DOHH2 (cell line): ENCODE data around the gene TTC27.

Source experiments
- H3F3A ChIP-seq: fragments of 200-600 bp; sonication (generic), shearing (Covaris generic); 2 replicates; pipeline ENCODE4 v1.6.0; 2016; ENCODE audit warnings: antibody characterized with exemption, mild to moderate bottlenecking; ENCODE audit not compliant: control insufficient read depth, insufficient read depth
- H3K27ac ChIP-seq: fragments of 200-600 bp; sonication (generic); 2 replicates; pipeline ENCODE4 v1.5.1; 2014; ENCODE audit warnings: low read depth, mild to moderate bottlenecking, low read length, moderate library complexity
- H3K27me3 ChIP-seq: fragments of 200-600 bp; sonication (generic); 2 replicates; pipeline ENCODE4 v1.6.1; 2014; ENCODE audit warnings: mild to moderate bottlenecking, low read length, mixed read lengths; ENCODE audit not compliant: control insufficient read depth
- H3K36me3 ChIP-seq: fragments of 200-600 bp; sonication (generic); 2 replicates; pipeline ENCODE4 v1.6.1; 2014; ENCODE audit warnings: mild to moderate bottlenecking, low read length, moderate library complexity, mixed read lengths; ENCODE audit not compliant: control insufficient read depth
- H3K4me1 ChIP-seq: fragments of 200-600 bp; sonication (generic); 2 replicates; pipeline ENCODE4 v1.6.1; 2014; ENCODE audit warnings: mild to moderate bottlenecking, low read length, mixed read lengths; ENCODE audit not compliant: control insufficient read depth
- H3K4me2 ChIP-seq: fragments of 200-600 bp; sonication (generic); 2 replicates; pipeline ENCODE4 v1.6.0; 2014; ENCODE audit warnings: mild to moderate bottlenecking, low read length, moderate library complexity
- H3K4me3 ChIP-seq: fragments of 200-600 bp; sonication (generic); 2 replicates; pipeline ENCODE4 v1.5.1; 2014; ENCODE audit warnings: mild to moderate bottlenecking, low read length, mixed read lengths
- H3K79me2 ChIP-seq: fragments of 200-600 bp; sonication (generic); 2 replicates; pipeline ENCODE4 v1.6.1; 2014; ENCODE audit warnings: mild to moderate bottlenecking, low read length, mixed read lengths; ENCODE audit not compliant: control insufficient read depth
- H3K9me2 ChIP-seq: fragments of 200-600 bp; sonication (generic); replicated peaks from 2 replicates; pipeline ENCODE4 v1.6.1; 2014; ENCODE audit warnings: mild to moderate bottlenecking, low read length, mixed read lengths; ENCODE audit not compliant: control insufficient read depth
- H3K9me3 ChIP-seq: fragments of 200-600 bp; sonication (generic); 2 replicates; pipeline ENCODE4 v1.6.1; 2014; ENCODE audit warnings: antibody characterized with exemption, low read length, mixed read lengths; ENCODE audit not compliant: control insufficient read depth, insufficient read depth
- H4K20me1 ChIP-seq: fragments of 200-600 bp; sonication (generic); 2 replicates; pipeline ENCODE4 v1.6.0; 2014; ENCODE audit warnings: low read depth, mild to moderate bottlenecking, antibody characterized with exemption, low read length, moderate library complexity; ENCODE audit not compliant: control insufficient read depth, insufficient read depth
- CTCF ChIP-seq: fragments of 200-600 bp; sonication (generic); IDR thresholded peaks from one replicate; pipeline ENCODE4 v1.5.1; 2014; ENCODE audit warnings: antibody characterized with exemption, mild to moderate bottlenecking, low read depth, low read length; ENCODE audit not compliant: poor library complexity, severe bottlenecking
- EZH2phosphoT487 ChIP-seq: fragments of 200-600 bp; sonication (generic); IDR thresholded peaks from 2 replicates; pipeline ENCODE4 v1.6.1; 2017; ENCODE audit warnings: borderline replicate concordance, mild to moderate bottlenecking, antibody characterized with exemption, low read length, moderate library complexity, mixed read lengths

The TTC27 gene

GRCh38 chr2:32792416-32792815 is 164.6 kb downstream of the TTC27 start:
- TF ChIP-seq EZH2phosphoT487 (no peak), CTCF (no peak)
- Histone ChIP-seq H3K9me2 (no peaks in the 10 kb centered on the region), H4K20me1 (no peaks in the 10 kb centered on the region), H3F3A (no peaks in the 10 kb centered on the region), H3K4me3 (no peak overlapping the region), H3K9me3 (no peaks in the 10 kb centered on the region), H3K4me2 (no peak overlapping the region), H3K27ac (no peak overlapping the region), H3K27me3 (no peaks in the 10 kb centered on the region), H3K79me2 (no peaks in the 10 kb centered on the region), H3K36me3 (no peaks in the 10 kb centered on the region), H3K4me1 (no peaks in the 10 kb centered on the region)

GRCh38 chr2:32798829-32799228 is 171.0 kb downstream of the TTC27 start:
- H3F3A ChIP-seq: 0 out of 2 replicates have a peak, but pooled peaks cover 5% of the 10 kb centered on the region
- no peak overlapping the region for H3K4me3 ChIP-seq
- no peaks in the 10 kb centered on the region for H4K20me1 ChIP-seq
- H3K79me2 ChIP-seq: no peaks in the 10 kb centered on the region
- no peak overlapping the region for H3K27ac ChIP-seq
- H3K27me3 ChIP-seq: no peaks in the 10 kb centered on the region
- 0 out of 2 replicates have a peak, but pooled peaks cover 2% of the 10 kb centered on the region for H3K4me1 ChIP-seq
- no peaks in the 10 kb centered on the region for H3K36me3 ChIP-seq
- no peaks in the 10 kb centered on the region for H3K9me2 ChIP-seq
- no peaks in the 10 kb centered on the region for H3K9me3 ChIP-seq
- no peak overlapping the region for H3K4me2 ChIP-seq
- TF ChIP-seq EZH2phosphoT487 (no peak), CTCF (no peak)

- TF ChIP-seq CTCF: no peak
- TF ChIP-seq EZH2phosphoT487: no peak
- Histone ChIP-seq H3K4me2 (no peak overlapping the region), H3K79me2 (no peaks in the 10 kb centered on the region)
These were observed 173.9 kb downstream of the TTC27 start for GRCh38 chr2:32801741-32802140.

GRCh38 chr2:32802877-32803276 is 175.0 kb downstream of the TTC27 start:
- Histone ChIP-seq H3K36me3 (no peaks in the 10 kb centered on the region), H3K27me3 (no peaks in the 10 kb centered on the region), H3K79me2 (no peaks in the 10 kb centered on the region), H3F3A (0 out of 2 replicates have a peak, but pooled peaks cover 5% of the 10 kb centered on the region), H3K9me2 (no peaks in the 10 kb centered on the region), H3K4me1 (0 out of 2 replicates have a peak, but pooled peaks cover 2% of the 10 kb centered on the region), H3K4me2 (no peak overlapping the region), H4K20me1 (no peaks in the 10 kb centered on the region), H3K4me3 (no peak overlapping the region), H3K9me3 (no peaks in the 10 kb centered on the region), H3K27ac (no peak overlapping the region)
- TF ChIP-seq CTCF: no peak
- TF ChIP-seq EZH2phosphoT487: no peak

More at GRCh38 chr2:32801741-32802140, 173.9 kb downstream of the TTC27 start:
- no peaks in the 10 kb centered on the region for H3K9me2 ChIP-seq
- no peak overlapping the region for H3K4me3 ChIP-seq
- H3K27me3 ChIP-seq: no peaks in the 10 kb centered on the region
- no peak overlapping the region for H3K27ac ChIP-seq
- no peaks in the 10 kb centered on the region for H3K36me3 ChIP-seq
- 0 out of 2 replicates have a peak, but pooled peaks cover 2% of the 10 kb centered on the region for H3K4me1 ChIP-seq
- no peaks in the 10 kb centered on the region for H3K9me3 ChIP-seq
- 0 out of 2 replicates have a peak, but pooled peaks cover 5% of the 10 kb centered on the region for H3F3A ChIP-seq
- H4K20me1 ChIP-seq: no peaks in the 10 kb centered on the region
